HG02973 (cell line): Measurements from ENCODE around the gene ATRX.
"Not testable (repeated sequence)": the region's sequence is repeated elsewhere in the genome, so short reads cannot be mapped to it uniquely, and the experiment has no call there.

Experiments used
- ATAC-seq: cut with Tn5 transposase; IDR thresholded peaks from one replicate; pipeline ENCODE4 v1.9.1; 2021; ENCODE audit warnings: moderate library complexity; ENCODE audit not compliant: unreplicated experiment

ATRX gene

GRCh38 chrX:77622233-77622632 is 163.8 kb downstream of the ATRX start:
- no peak for ATAC-seq

DNA sequence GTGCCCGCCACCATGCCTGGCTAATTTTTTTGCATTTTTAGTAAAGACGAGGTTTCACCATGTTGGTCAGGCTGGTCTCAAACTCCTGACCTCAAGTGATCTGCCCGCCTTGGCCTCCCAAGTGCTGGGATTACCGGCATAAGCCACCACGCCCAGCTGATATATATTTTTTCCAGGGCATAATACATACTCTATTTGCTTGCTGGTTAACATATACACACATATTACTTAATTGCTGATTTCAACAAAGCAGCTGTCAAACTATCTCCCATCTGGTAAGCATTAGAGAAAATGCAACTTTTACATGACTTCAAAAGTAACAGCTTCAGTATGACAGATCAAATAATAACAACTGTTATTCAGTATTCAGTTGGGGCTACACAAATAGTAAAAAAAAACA is 164.6 kb downstream of the ATRX start:
- ATAC-seq, result not testable (repeated sequence)

DNA sequence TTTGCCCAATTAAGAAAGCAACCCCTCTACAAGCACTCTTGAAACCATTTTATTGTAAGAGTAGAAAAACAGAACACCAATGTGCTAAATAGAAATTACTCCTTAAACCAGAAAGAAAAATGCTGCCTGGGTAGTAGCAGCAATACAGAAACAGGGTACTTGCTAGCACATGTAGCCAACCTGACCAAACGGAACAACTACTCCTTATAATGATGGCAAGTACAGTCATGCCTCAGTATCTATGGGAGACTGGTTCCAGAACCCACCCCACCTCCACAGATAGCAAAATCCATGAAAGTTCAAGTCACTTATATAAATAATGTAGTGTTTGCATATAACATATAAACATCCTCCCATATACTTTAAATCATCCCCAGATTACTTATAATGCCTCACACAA is 168.8 kb downstream of the ATRX start:
- no peak for ATAC-seq

DNA sequence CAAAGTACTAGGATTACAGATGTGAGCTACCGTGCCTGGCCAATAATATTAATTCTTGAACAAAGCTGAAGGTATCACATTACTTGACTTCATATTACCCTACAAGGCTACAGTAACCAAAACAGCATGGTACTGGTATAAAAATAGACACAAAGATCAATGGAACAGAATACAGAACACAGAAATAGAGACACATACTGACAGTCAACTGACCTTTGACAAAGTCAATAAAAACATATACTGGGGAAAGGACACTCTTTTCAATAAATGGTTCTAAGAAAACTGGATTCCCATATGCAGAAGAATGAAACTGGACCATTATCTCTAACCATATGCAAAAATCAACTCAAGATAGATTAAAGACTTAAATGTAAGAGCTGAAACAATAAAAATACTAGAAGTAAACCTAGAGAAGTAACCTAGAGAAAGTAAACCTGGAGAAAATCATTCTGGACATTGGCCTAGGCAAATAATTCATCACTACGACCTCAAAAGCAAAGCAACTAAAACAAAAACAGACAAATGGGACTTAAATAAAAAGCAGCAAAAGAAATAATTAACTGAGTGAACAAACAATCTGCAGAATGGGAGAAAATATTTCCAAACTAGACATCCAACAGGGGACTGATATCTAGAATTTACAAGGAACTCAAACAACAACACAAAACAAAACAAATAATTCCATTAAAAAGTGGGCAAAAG is 182.2 kb downstream of the ATRX start:
- no peak for ATAC-seq

- no peak for ATAC-seq
Measured at GRCh38 chrX:77597511-77597910, 188.5 kb downstream of the ATRX start.

- no peak for ATAC-seq
Measured at GRCh38 chrX:77597090-77597489, 188.9 kb downstream of the ATRX start.

DNA sequence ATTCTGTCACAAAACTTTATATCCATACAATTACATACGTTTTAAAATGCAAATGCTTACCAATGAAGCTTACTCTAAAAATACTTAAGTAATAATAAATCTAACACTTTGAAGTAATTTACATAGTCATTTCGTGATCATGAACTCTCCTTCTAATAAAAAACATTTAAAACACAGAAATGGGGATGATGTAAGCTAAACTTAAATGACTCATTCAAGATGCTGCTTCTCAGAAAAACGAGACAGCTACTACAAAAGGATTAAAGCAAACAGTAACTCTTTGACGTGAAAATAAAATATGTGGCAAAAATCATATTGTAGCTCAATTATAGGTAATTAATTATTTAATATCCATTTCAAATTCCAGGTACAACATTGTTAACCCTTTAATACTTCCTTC is 190.2 kb downstream of the ATRX start:
- no peak for ATAC-seq

- ATAC-seq, result no peak
Measured at GRCh38 chrX:77572322-77572721, 213.7 kb downstream of the ATRX start.

GRCh38 chrX:77565278-77565677 is 220.7 kb downstream of the ATRX start:
- ATAC-seq, result no peak

GRCh38 chrX:77564823-77565222 is 221.2 kb downstream of the ATRX start:
- ATAC-seq, result no peak

- ATAC-seq, result no peak
Measured at GRCh38 chrX:77561372-77561771, 224.6 kb downstream of the ATRX start.

- no peak for ATAC-seq
Measured at GRCh38 chrX:77556276-77556675, 229.7 kb downstream of the ATRX start.

- ATAC-seq, result no peak
Measured at GRCh38 chrX:77548751-77549150, 237.3 kb downstream of the ATRX start.

DNA sequence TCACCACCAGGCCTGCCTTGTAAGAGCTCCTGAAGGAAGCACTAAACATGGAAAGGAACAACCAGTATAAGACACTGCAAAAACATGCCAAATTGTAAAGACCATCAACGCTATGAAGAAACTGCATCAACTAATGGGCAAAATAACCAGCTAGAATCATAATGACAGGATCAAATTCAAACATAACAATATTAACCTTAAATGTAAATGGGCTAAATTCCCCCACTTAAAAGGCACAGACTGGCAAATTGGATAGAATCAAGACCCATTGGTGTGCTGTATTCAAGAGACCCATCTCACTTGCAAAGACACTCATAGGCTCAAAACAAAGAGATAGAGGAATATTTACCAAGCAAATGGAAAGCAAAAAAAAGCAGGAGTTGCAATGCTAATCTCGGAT is 246.2 kb downstream of the ATRX start:
- ATAC-seq, result not testable (repeated sequence)

DNA sequence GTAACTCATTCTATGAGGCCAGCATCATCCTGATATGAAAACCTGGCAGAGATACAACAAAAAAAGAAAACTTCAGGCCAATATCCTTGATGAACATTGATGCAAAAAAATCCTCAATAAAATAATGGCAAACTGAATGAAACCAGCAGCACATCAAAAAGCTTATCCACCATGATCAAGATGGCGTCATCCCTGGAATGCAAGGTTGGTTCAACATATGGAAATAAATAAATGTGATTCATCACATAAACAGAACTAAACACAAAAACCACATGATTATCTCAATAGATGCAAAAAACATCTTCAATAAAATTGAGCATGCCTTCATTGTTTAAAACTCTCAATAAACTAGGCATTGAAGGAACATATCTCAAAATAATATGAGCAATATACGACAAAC is 254.8 kb downstream of the ATRX start:
- not testable (repeated sequence) for ATAC-seq

GRCh38 chrX:77528034-77528433 is 258.0 kb downstream of the ATRX start:
- no peak for ATAC-seq

DNA sequence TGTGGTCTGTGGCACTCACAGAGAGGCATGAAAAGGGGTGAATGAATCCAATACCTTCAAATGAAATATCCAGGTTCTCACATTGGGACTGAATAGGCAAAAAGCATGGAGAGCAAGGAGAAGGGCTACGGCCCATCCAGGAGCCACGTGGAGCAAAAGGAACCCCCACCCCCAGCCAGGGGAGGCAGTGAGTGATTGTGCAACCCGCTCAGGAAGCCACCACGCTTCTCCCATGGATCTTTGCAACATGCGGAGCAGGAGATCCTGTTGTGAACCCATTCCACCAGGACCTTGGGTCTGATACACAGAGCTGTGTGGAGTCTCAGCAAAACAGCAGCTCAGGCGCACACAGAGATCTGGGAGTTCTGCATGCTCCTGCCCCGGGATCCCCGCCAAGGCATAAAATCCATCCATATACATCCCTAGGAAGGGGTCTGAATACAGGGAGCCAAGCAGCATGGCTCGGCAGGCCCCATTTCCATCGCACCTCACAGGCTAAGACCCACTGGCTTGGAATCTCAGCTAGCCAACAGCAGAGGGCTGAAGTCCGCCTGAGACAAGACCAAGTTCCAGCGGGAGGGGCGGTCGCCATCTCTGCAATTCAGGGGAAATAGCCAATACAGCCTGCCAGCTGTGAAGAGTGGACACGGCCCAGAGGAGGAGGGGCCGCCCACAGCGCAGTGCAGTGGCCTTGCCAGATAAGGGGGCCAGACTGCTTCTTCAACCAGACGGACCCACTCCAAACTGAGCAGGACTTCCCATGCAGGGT is 258.6 kb downstream of the ATRX start:
- no peak for ATAC-seq

DNA sequence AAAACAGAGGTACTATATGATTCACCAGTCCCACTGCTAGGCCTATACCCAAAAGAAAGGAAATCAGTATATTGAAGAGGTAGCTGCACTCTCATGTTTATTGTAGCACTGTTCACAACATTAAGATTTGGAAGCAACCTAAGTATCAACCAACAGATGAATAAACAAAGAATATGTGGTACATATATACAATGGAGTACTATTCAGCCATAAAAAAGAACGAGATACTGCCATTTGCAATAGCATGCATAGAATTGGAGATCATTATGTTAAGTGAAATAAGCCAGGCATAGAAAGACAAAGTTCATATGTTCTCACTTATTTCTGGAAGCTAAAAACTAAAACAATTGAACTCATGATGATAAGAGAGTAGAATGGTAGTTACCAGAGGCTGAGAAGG is 266.3 kb downstream of the ATRX start:
- no peak for ATAC-seq

DNA sequence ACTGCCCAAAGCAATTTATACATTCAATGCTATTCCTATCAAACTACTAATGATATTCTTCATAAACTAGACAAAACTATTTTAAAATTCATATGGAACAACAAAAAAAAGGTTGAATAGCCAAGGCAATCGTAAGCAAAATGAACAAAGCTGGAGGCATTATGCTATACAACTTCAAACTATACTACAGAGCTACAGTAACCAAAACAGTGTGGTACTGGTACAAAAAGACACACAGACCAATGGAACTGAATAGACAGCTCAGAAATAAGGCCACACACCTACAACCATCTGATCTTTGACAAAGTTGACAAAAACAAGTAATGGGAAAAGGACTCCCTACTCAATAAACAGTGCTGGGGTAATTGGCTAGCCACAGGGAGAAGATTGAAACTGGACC is 271.8 kb downstream of the ATRX start:
- no peak for ATAC-seq

- no peak for ATAC-seq
Measured at GRCh38 chrX:77510007-77510406, 276.0 kb downstream of the ATRX start.

DNA sequence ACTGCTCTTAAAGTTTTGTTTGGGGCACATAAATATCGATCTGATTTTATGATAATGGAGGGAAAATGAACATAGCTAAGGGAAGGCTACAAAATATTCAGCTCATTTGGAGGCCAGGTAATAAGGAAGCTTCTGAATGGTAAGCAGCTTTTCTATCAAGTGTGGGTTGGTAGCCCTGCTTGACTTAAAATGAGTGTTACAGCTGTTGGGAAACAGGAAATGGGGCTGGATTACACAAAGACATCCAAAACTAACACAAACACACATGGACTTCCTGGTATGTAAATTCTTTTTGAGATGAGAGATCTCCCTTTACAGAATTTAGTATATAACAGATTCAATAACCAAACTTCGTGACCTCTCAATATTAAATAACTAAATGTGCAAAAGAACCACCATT is 280.8 kb downstream of the ATRX start:
- ATAC-seq, result no peak

GRCh38 chrX:77502951-77503525 is 283.0 kb downstream of the ATRX start:
- ATAC-seq, result no peak
